GM19463 (cell line): ENCODE data around the gene CYFIP1.

ENCODE experiments used
- ATAC-seq: cut with Tn5 transposase; IDR thresholded peaks from one replicate; pipeline ENCODE4 v1.9.1; 2021; ENCODE audit warnings: mild to moderate bottlenecking, moderate library complexity; ENCODE audit not compliant: unreplicated experiment

Gene CYFIP1

DNA sequence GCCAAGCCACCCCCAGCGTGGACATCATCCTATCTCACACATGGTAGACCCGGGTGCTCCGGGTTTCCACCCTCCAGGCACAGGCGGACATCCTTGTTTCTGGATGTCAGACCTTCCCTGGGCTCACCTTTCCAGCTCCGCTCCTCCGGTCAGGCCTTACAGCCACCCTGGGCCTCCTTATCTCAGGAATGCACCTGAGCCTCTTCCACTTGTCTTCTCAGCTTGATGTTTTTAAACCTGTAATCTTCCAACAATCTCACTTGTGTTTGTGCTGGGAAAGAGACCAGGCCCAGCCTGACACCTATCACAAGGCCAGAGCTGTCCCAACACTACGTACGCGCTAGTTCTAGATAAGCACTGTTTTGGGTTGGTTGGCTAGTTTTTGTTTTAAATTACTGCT is 87.8 kb downstream of the CYFIP1 start:
- ATAC-seq: no peak

DNA sequence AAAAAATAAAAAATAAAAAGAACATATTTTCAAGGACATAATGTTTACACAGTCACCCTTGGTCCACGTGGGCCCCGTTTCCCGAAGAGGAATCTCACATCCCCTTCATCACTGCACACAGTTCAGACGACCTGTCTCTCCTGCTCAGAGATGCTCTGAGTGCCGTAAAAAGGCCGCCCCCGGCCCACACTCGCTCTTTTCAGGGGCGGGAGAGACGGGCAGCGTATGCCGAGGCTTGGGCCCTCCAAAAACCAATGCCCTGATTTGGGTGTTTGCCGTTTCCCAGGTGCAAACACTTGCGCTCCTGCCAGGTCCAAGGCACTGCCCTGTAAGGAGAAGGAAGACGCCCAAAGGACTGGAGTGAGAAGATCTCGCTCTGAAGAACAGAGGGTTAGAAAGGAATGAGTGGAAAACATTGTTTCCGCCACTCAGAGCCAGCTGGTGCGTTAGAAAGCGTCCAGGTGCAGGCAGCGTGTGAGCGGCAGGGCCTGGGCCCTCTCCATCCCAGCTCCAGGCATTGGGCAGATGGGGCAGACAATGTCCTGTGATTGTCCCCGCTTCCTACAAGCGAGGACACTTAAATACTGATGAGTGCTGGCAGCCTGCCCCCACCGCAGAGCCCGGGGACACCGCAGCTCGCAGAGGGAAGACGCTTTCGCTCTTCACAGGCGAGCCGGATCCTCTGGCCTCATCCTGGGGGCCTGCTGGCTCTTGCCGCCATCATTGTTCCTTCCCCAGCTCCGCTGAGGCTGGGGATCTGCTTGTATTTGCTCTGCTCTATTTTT is 88.5 kb downstream of the CYFIP1 start:
- no peak for ATAC-seq

DNA sequence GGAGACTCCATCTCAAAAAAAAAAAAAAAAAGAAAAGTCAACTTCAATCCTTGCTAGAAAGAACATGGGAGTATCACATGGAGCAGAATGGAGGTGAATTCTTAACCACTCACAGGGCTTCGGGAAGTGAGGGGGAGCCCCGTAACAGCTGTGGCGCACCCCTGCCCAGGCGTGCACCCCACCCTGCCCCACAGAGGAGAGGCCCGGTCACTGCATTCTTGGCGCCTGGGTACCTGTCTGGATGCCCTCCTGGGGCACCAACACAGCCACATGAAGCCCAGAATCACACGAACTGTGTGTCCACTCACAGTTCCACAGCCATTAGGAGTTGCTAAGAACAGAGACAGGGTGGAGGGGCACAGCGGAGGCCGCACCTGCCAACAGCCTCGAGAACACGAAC is 89.9 kb downstream of the CYFIP1 start:
- no peak for ATAC-seq

DNA sequence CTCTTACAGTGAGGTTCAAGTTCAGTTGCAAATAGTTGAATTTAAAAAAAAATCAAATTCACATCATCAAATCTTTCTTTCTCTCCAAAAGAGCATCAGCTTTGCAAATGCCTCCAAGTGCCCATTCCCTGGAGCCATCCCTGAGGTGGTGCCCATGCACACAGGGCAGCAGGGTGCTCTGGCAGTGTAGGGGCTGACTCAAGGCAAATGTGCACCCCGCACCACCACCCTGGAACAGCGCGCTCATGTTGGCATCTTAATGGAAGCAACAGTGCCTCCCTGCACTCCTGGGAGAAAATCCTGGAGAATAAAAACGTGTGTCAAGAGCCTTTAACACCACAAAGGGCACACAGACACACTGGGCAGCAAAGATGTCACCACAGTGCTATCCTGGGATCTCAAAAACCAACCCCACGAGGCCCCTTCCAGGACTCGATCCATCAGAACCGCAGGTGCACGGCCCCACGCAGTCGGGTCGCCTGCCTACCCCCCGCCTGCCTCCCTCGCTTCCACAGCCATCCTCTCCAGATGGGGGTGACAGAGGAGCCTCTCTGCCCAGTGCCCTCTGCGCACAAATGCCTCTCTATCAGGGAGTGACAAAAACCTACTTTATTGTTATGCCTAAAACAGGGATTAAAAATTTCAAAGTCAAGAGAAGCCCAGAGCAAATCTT is 90.9 kb downstream of the CYFIP1 start:
- ATAC-seq: no peak

DNA sequence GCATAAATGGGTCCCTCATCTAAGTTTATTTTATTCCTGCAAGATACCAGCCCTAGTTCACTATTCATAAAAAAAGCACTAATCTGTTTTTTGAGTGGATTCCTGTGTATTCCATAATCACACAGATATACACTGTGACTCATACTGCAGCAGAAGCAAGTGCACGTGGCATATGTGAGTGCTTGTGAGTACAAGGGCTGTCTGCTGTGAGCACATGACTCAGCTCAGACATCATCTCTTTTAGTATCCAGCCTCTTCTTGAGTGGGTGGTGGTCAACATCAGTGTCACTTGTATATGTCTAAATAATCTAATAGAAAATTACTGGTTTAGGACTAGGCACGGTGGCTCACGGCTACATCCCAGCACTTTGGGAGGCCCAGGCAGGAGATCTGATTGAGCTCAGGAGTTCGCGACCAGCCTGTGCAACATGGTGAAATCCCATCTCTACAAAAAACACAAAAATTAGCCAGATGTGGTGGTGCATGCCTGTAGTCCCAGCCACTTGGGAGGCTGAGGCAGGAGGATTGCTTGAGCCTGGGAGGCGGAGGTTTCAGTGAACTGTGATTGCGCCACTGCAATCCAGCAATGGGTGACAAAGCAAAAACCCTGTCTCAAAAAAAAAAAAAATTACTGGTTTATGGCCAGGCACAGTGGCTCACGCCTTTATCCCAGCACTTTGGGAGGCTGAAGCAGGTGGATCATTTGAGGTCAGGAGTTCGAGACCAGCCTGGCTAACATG is 91.9 kb downstream of the CYFIP1 start:
- no peak for ATAC-seq

DNA sequence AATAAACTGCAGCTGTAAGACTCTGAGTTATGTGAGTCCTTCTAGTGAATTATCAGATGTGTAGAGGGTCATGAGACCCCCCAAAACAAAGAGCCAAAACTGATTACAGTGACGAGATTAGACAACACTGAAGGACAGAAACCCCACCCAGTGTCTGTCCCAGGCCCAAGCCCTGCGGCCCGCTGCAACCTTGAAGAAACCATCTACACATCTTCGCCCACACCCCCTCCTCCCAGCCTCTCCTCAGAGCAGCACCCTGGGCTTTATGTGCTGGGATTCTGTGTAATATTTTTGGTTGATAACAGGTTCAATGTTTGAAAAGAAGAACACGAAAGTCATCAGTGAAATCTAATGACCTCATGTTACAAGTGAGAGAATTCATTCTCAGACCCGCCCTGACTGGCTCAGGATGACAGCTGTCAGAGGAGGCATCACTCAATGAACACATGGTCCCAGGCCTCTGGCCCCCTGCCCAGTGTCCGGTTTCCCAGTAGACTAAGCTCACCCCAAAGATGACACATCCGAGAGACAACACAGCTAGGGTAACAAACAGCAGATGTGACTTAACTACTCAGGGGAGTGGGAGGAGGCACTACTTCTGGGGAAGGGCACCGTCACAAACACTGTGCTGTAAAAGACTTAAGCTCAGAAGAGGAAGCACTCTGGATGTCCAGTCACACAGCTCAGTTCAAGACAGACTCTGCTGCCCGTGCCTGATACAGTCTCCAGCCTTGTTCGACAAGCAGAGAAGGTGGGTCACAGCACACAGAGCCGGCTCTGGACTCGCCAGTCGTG is 92.8 kb downstream of the CYFIP1 start:
- ATAC-seq: no peak

- ATAC-seq: no peak
These were observed 95.0 kb downstream of the CYFIP1 start for GRCh38 chr15:22885120-22885519.

GRCh38 chr15:22884344-22884743 is 95.8 kb downstream of the CYFIP1 start:
- no peak for ATAC-seq

GRCh38 chr15:22883196-22883595 is 97.0 kb downstream of the CYFIP1 start:
- ATAC-seq: no peak

GRCh38 chr15:22881739-22882440 is 98.3 kb downstream of the CYFIP1 start:
- ATAC-seq: no peak

DNA sequence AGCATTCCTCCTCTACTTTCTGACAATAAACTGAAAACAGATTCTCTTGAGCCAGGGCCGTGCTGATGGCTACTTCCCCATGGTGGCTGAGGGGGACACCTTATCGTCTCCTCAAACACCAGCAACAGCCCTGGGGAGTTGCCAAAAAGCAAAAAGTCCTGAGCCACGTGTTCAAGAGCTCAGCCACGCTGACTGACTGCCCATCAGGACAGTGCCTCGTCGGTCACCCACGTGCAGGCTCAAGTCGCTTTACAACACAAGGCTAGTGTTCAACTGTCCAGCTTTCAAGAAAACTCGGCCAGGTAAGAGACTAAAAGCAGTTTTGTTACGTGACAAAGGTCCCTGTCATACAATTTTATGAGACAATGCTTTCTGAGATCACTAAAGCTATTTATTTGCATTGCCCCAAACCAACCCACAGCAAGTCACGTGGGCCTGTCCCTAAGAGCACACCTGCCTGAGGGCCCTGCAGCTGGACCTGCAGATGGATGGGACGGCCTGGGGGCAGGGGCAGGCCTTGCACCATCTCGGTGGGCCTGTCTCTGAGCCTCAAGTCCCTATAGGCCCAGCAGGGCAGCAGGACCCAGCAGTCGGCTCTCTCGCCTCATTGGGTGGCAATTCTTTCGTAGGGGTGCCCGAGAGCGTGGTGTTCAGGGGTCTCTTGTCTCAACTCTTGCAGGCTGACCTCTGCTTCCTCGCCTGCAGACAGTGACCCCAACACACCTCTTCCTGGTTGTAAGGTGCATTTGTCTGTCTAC is 99.0 kb downstream of the CYFIP1 start:
- ATAC-seq: no peak

GRCh38 chr15:22880068-22880980 is 99.8 kb downstream of the CYFIP1 start:
- no peak for ATAC-seq

- no peak for ATAC-seq
These were observed 102.1 kb downstream of the CYFIP1 start for GRCh38 chr15:22878103-22878502.

GRCh38 chr15:22877607-22878006 is 102.6 kb downstream of the CYFIP1 start:
- ATAC-seq: no peak

GRCh38 chr15:22877117-22877516 is 103.1 kb downstream of the CYFIP1 start:
- ATAC-seq: no peak

GRCh38 chr15:22874966-22875365 is 105.2 kb downstream of the CYFIP1 start:
- ATAC-seq: no peak

DNA sequence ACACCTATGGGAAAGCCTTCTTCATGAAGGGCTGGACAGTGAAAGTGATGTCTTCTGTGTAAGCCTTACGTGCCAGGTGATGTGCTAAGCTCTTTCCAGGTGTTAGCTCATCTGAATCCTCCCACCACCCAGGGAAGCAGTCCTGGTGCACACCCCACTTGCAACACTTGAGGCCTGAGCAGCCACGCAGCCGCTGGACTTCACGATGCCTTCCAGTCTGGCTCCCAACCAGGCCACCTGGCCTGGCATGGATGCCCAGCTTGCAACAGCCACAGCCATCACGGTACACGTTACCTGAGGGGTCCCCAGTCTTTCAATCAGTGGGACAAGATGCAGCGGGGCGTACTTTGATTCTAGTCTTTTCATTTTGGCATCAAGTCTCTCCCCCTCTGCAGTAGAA is 105.9 kb downstream of the CYFIP1 start:
- no peak for ATAC-seq

GRCh38 chr15:22873841-22874240 is 106.3 kb downstream of the CYFIP1 start:
- no peak for ATAC-seq
